ENCODE measurements around the gene DHX35.

GRCh38 chr20:38934530-38934929, 27.6 kb upstream of the DHX35 start:
- TF ChIP-seq POLR2A (IDR thresholded peaks at IDR 0.05) (no peak), CTCF (IDR thresholded peaks at IDR 0.05) (no peak)
